GM20431 (cell line): ENCODE measurements around the gene OPRD1.
"Not testable (repeated sequence)": the region's sequence is repeated elsewhere in the genome, so short reads cannot be mapped to it uniquely, and the experiment has no call there.

Experiments used
- in situ Hi-C: fragments of 300-500 bp; cut with MseI, MboI; formaldehyde crosslinking; loops from one replicate; pipeline ENCODE4 v1.15.0; 2020; ENCODE audit warnings: low sequenced_read_pairs; ENCODE audit not compliant: unreplicated experiment

OPRD1 gene

GRCh38 chr1:28875134-28875533 is 63.2 kb downstream of the OPRD1 start:
- in situ Hi-C loops = not testable (repeated sequence)

- in situ Hi-C loops = no loop called here
Measured at GRCh38 chr1:28877132-28877781, 65.3 kb downstream of the OPRD1 start.

GRCh38 chr1:28878796-28879195 is 66.8 kb downstream of the OPRD1 start:
- in situ Hi-C loops = no loop called here

- in situ Hi-C loops = loop anchor here (5.0 to 10.0 kb wide), 2 partner anchors 153 to 325 kb away; no protein-coding TSS in a partner anchor
Measured at GRCh38 chr1:28882009-28882628, 70.1 kb downstream of the OPRD1 start.

- in situ Hi-C loops = loop anchor here (5.0 to 10.0 kb wide), 2 partner anchors 152 to 324 kb away; no protein-coding TSS in a partner anchor
Measured at GRCh38 chr1:28883242-28883616, 71.3 kb downstream of the OPRD1 start.

- in situ Hi-C loops = loop anchor here (10.0 kb wide), 1 partner anchor 149 kb away; no protein-coding TSS in a partner anchor
Measured at GRCh38 chr1:28885472-28885877, 73.5 kb downstream of the OPRD1 start.

GRCh38 chr1:28885977-28886730 is 74.2 kb downstream of the OPRD1 start:
- in situ Hi-C loops = loop anchor here (10.0 kb wide), 1 partner anchor 149 kb away; no protein-coding TSS in a partner anchor

GRCh38 chr1:28886731-28887418 is 74.9 kb downstream of the OPRD1 start:
- in situ Hi-C loops = loop anchor here (10.0 kb wide), 1 partner anchor 148 kb away; no protein-coding TSS in a partner anchor

GRCh38 chr1:28887419-28887834 is 75.5 kb downstream of the OPRD1 start:
- in situ Hi-C loops = loop anchor here (10.0 kb wide), 1 partner anchor 147 kb away; no protein-coding TSS in a partner anchor

GRCh38 chr1:28887835-28888682 is 76.1 kb downstream of the OPRD1 start:
- in situ Hi-C loops = loop anchor here (10.0 kb wide), 1 partner anchor 147 kb away; no protein-coding TSS in a partner anchor

GRCh38 chr1:28888915-28889314 is 76.9 kb downstream of the OPRD1 start:
- in situ Hi-C loops = loop anchor here (10.0 kb wide), 1 partner anchor 146 kb away; no protein-coding TSS in a partner anchor

GRCh38 chr1:28889357-28889756 is 77.4 kb downstream of the OPRD1 start:
- in situ Hi-C loops = loop anchor here (10.0 kb wide), 1 partner anchor 145 kb away; no protein-coding TSS in a partner anchor

GRCh38 chr1:28890435-28890834 is 78.5 kb downstream of the OPRD1 start:
- in situ Hi-C loops = no loop called here

- in situ Hi-C loops = no loop called here
Measured at GRCh38 chr1:28890836-28891235, 78.9 kb downstream of the OPRD1 start.

- in situ Hi-C loops = no loop called here
Measured at GRCh38 chr1:28891256-28891655, 79.3 kb downstream of the OPRD1 start.

- in situ Hi-C loops = no loop called here
Measured at GRCh38 chr1:28893403-28894102, 81.6 kb downstream of the OPRD1 start.

- in situ Hi-C loops = no loop called here
Measured at GRCh38 chr1:28894785-28895184, 82.8 kb downstream of the OPRD1 start.

GRCh38 chr1:28895896-28896608 is 84.1 kb downstream of the OPRD1 start:
- in situ Hi-C loops = no loop called here
